Middle frontal gyrus (tissue), 1 donor: ENCODE data around the gene LPIN2.
"Not testable (repeated sequence)": the region's sequence is repeated elsewhere in the genome, so short reads cannot be mapped to it uniquely, and the experiment has no call there.

Source experiments
- DNase-seq: peaks from one replicate; pipeline ENCODE4 v3.0.0-alpha.2; 2015; ENCODE audit warnings: low spot score; ENCODE audit errors: extremely low spot score

The LPIN2 gene

DNA sequence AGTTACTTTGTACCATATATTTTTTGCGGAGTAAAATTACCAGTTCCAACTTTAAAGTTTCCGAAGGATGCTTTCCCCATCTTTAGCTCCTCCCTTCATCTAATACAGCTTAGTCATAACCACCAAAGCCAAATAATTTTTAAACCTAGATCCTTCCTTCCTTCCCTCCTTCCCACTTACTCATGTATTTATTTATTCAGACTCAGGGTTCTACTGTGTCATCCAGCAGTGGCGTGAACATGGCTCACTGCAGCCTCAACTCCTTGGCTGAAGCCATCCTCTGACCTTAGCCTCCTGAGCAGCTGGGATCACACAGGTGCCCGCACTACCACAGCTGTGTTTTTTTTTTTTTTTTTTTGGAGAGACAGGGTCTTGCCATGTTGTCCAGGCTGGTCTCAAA lies 4.4 kb downstream of the LPIN2 start:
- DNase-seq, result no peak

DNA sequence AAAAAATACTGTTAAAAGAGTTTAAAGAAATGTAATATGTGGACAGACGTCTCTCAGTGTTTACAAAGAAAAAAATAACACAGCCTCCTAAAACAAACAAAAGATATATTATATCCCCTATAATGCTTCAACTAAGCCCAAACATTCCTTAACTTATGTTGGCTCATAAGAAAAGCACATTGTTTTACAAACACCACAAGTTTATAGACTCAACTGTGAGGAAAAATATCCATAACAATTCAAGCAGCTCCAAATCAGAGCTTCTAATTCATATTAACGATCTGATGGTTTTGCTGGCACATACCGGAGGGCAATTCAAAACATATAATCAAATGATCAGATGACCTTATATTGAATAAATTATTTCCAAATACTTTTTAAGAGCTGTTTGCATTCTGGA lies 5.5 kb downstream of the LPIN2 start:
- no peak for DNase-seq

DNA sequence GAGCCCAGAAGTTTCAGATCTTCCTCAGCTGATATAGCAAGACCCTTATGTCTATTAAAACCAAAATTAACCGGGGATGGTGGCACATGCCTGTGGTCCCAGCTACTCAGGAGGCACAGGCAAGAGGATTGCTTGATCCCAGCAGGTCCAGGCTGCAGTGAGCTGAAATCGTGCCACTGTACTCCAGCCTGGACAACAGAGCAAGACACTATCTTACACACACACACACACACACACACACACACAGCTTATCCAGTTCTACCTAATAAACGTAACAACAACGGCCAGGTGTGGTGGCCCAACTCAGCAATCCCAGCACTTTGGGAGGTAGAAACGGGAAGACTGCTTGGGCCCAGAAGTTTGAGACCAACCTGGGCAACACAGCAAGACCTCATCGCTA lies 7.5 kb downstream of the LPIN2 start:
- no peak for DNase-seq

DNA sequence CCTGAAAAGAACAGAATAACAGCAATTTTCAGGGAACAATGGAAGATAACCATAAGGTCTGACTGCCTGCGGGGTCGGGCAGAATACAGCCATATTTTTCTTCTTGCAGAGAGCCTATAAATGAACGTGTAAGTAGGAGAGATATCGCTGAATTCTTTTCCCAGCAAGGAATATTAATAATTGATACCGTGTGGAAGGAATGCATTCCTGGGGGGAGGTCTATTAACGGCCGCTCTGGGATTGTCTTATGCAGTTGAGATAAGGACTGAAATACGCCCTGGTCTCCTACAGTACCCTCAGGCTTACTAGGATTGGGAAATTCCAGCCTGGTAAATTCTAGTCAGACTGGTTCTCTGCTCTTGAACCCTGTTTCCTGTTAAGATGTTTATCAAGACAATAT lies 9.2 kb downstream of the LPIN2 start:
- DNase-seq, result not testable (repeated sequence)

DNA sequence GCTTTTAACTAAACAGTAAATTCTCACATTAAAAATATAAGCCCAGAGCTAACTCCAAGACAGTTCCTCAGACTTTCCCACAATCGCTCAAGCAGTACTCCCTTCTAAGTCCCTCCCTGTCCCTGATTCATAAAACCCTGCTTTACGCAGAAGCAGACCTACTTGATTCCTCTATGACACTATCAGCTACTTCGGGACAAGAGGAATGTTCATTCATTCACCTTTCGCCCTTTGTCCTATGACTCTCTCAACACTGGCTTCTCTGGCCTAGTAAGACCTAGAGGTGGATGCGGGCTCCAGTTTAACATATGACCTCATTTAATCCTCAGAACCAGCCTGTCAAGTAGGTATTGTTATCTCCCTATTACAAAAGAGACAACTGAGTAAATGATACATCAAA lies 10.2 kb downstream of the LPIN2 start:
- no peak for DNase-seq

DNA sequence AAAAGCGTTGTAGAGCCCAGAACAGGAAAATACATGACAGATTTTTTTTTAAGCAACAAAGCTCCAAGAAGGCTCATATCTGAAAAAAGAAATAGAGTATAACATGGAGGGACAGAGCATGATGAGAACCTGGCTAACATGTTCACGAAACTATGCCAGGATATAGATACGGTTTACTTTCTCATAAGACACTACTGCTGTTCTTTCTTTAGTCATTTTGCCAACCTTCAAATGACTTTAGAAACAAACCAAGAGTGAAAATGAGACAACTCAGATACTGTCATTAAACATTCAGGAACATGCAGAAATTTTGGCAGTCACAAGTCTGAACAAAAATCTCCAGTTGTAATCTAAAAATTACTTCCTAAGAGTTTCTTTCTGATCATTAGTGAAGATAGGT lies 14.3 kb downstream of the LPIN2 start:
- no peak for DNase-seq

DNA sequence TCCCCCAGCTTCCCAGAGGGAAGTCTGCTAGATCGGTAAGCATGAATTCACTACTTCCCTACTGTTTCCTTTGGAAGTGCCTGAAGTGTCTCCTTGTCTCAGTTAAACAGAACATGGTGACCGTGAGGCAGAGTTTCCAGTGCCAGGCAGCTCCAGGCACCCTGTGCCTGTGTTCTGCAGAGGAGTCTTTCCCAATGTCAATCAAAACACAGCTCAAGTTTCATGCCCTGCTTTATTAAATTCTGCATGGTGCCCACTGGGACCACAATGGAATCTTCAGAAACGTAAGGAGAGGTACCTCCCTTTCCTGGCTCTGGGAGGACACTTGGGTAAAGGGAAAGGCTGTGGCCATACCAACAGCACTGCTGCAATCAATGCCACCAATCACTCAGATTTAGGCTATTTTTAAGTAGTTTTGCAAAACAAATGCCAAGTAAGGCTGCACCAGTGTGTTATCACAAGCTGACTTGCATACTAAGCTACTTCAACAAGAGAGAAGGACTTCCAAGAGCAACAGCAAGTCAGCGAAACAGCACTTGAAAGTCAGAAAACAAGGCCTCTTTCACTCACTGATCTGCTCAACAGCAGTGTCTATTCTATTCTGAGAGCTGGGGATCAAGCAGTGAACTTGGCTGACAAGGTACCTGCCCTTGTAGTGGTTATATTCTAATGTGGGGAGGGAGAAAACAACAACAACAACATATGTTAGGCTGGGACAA lies 14.9 kb downstream of the LPIN2 start:
- no peak for DNase-seq

DNA sequence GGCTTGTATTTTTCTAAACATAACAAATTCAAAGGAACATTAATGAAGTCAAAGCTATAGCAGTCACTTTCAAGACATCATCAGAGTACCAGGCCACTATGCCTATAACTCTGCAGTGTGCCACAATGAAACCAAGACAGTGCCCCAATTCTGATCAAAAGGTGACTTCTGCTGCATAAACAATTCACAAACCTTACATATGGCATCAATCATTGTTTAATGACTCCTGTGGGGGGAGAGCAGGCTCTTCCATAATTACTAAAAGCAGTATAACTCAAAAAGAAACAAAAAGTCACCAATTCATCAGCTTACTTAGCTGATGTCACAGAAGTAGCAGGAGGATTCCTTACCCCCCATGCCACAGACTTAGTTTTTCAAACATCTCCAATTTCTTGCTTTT lies 15.5 kb downstream of the LPIN2 start:
- DNase-seq, result no peak

DNA sequence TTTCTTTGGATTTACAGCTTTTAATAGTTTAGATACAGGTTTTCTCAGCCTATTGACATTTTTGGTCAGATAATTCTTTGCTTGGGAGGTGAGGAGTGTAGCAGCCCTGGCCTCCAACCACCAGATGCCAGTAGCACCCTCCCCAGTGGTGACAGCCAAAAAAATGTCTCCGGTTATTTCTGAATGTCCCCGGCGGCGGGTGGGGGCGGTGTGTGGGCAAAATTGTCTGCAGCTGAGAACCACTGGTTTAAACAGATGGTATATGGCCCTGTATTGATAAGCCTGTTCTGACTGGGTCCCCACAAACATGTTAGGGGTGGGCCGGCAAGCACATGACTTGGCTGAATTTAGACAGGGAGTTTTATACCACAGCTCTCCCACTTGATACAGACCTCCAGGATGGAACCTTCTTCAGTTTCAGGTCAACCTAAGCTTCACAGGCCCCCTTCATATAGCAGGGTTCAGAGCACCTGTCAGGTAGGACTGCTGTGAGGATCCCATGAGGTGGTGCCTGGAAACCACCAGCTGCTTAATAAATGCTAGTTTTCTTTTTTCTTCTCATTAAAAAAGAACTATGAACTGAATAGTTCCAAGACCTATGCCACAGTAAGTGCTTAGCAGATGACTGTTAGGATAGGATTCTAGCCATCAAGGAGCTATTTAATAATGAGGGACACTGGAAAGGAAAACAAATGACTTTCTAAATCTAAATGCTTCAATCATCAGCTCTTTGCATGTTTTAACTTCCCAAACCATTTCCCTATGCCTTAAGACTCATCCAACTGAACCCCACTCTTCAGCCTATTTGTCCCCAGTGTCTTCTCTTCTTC lies 18.1 kb downstream of the LPIN2 start:
- DNase-seq, result no peak

DNA sequence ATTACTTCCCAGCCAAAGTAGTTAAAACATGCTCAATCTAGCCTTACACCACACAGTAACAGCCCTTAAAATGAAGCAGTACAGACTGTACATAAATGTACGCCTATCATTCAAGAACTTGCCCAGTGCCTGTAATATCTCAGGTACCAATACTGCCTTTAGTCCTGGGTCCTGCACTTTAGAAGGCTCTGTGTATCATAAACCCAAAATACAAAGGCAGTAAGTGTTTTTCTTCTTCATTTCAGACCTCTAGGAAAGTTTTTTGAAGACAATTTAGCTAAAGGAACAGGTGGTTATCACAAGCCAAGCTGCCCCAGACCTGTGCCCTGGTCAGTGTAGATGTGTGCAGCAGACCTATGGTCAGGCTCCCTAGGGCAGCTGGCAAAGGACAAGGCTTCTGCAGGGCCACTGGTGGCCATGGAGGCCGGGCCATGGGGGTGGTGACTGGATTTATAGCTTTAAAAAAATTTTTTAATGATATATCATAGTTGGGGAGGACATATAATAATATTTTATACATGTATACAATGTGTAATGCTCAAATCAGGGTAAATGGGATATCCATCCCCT lies 18.8 kb downstream of the LPIN2 start:
- no peak for DNase-seq

DNA sequence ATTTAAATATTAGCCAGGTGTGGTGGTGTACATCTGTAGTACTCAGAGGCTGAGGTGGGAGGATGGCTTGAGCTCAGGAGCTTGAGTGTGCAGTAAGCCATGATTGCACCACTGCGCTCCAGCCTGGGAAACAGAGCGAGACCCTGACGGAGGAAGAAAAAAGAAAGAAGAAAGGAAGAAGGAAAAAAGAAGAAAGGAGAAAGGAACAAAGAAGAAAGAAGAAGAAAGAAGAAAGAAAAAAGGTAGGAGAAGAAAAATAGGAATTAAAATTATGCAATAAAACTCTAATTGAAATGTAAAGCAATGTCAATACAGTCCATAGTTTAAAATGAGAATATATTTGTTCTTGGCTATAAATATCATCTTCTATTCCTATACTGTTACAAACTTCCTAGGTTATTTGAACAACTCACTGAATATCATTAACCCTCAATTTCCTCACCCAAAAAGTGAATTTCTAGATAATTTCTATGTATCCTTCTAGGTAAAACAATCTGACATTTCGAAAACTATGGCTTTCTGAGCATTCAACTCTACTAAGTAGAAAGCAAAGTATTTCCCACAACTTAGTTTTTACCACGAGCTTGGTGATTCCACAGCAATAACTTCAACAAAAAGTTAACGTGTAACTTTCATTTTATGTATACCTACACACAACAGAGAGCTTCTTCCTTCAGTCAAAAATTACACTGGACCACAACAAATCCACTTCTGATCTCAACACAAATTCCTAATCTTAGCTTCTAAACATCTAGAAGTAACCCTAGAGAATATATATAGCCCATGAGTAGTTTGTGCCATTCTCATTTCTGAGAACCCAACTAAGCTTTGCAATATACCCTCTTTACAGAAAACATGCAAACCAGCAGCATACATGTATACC lies 19.7 kb downstream of the LPIN2 start:
- no peak for DNase-seq

DNA sequence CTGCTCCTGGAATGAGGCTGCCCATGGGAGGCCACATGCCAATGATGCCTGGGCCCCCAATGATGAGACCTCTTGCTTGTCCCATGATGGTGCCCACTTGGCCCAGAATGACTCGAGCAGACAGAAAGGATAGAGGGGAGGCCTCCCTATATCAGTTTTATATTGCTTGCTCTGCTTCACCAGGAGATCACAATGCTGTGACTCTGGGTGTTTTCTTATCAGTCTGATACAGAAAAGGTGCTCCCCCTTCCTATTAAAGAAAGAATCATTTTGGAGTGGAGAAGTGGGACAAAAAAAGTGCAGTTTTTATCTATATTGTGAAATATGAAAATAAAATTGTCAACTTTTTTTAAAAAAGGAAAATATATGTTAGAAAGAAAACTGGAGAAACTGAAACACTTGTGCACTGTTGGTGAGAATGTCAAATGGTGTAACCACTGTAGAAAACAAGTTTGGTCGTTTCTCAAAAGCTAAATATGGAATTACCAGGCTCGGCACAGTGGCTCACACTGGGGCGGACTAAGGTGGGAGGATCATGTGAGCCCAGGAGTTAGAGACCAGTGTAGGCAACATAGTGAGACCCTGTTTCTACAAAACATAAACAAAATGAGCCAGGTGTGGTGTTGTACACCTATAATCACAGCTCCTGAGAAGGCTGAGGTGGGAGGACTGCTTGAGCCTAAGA lies 21.8 kb downstream of the LPIN2 start:
- DNase-seq, result no peak

DNA sequence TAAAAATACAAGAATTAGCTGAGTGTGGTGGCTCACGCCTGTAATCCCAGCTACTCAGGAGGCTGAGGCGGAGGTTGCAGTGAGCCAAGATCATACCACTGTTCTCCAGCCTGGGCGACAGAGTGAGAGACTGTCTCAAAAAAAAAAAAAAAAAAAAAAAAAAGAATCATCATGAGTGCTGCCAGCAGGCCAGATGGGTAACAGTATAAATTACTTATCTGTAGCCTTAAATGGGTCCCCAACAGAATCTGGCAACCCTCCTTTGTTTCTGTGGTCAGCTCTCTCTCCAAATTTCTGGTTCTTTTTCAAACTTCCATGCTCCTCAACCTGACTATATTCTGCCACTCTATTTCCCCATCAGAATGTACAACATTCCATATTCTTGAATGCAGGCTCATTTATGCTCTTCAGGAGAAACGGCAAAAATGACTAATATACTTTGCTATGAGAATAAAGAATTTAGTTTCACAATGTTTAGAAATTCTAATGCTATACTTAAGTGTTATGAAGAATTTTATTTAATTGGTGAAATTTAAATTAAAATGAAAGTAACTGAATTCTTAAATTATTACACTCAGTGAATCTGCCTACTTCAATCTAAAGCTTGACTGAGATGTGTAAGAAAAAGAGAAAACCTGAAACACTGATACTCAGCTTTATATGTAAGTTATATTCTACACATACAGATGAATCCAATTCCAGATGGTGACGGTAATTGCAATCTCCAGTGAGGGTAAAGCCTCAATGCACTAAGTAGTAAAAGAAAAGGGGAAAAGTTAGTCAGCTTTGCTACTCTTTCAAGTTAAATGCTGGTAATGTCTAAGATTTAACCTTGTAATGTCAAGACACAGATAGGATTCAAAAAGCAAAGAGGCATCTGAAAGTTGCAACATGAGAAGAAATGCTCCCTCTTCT lies 24.8 kb downstream of the LPIN2 start:
- no peak for DNase-seq

DNA sequence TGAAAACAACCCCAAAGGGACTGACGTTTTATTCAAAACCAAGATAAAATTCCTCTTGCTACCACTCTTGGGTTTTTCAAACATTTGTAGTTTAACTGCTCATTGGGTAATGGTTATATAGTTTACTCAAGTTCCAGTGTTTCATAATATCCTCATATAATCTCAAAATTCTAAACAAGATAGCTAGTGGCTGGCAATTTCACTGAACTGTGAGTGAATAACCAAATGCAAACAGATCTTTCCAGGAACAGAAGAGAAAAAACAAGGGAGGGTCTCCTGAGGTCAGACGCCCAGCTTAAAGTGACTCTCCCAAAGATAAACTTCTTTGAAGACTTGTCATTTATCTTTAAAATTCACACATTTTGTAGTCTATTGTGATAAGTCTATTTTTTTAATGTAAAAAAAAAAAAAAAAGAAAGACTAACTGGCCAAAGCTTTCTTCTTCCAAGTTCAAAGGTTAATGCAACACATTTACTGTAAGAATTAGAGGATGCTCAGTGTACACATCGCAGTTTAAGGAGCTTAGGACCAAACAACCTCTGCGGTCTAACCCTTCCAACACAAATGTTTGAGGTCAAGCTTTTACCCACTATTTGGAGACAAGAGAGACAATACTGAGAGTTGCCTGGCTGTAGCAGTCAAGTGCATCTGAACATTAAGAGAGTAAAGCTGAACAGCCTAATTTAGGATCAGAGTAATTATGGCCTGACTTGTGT lies 26.6 kb downstream of the LPIN2 start:
- DNase-seq, result no peak

DNA sequence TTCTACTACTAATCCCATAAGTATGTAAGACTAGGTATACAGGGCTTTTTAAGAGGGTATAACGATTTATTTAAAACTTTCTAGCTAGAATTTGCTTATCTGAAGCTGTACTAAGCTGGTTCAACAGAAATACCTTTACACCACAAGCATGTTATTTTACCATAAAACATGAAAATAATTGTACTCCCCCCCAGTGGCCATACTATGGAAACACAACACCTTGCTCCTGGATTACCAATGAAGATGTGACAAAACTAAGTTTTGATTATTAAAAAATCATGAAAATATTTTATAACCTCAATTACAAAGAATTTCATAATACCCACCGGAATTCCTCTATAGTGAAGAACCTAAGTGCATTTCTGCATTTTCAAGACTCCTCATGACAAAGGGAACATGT lies 27.3 kb downstream of the LPIN2 start:
- DNase-seq, result no peak

DNA sequence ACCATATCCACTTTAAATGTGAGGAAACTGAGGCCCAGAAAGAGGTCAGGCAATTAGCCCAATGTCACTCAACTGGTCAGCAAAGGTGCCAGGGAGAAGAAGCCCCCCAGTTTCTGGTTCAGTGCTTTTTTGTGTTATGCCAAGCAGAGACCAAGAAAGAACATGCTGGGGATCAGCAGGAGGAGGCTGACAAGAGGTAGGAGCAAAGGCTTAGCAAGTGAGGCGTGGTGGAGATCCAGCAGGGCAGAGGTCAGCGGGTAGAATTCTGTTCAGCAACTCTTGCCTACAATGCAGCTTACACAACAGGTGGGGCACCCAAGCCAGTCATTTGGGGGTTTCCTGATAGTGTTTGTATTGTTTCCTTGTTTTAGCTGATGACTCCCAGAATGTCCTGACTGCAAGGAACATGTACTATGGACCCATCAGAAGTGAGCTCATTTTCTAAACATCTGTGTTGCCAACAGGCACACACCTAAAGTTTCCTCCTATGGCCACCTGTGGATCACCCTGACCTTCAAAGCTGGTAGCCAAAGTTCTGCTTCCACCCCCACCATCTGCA lies 28.2 kb downstream of the LPIN2 start:
- no peak for DNase-seq

DNA sequence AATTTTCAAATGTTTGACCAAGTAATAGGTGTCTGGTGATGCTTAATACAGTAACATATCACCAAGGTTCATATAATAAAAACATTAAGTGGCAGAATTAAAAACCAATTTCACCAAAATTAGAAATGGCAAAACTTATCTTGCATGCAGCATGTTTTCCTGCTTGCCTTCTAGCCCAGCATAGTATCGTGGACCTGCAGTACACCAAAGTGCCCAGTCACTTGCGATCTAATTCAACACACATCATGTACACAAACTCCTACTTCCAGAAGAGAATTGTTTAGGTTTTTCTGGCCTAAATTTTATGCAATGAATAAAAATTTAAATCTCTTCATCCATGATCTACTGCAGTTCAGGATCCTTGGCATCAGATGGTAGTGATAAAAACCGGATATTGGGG lies 28.9 kb downstream of the LPIN2 start:
- no peak for DNase-seq

DNA sequence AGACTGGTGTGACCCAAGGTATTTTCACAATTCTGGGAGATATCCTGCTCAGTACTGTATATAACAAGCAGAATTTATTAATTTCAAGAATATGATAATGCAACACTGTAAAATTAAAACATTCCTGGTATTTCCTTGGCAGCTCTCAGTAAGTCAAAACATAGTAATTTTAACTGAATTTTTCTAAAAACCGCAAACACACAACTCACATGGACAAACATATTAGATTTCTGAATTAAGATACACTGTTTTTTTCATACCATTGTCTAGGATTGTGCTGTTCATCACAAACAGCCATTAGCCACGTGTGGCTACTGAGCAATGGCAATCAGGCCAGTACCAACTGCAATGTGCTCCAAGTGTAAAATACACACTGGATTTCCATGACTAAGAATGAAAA lies 29.6 kb downstream of the LPIN2 start:
- no peak for DNase-seq
